Small intestine (tissue), 16 donors: Measurements from ENCODE around the gene ZNF579. TPM values are rescaled to one million over a fixed set of nuclear protein-coding genes. Genes with fewer than 3 reads are reported as not detected.

Source experiments
- DNase-seq, 2 donors: peaks; one replicate each; pipeline versions ENCODE4 v3.0.0 to v3.0.0-alpha.2; 2013
- FAIRE-seq: peaks from 2 replicates; lab custom pipeline; 2012; peaks lifted over from hg19 to GRCh38; lab: Jason Lieb, UNC
- H3K27ac ChIP-seq, 3 donors: one replicate each; pipeline ENCODE4 v1.5.1; 2013; ENCODE audit warnings: low read length in 2 of 3, mild to moderate bottlenecking in 2 of 3, control low read depth in 1 of 3, inconsistent platforms in 1 of 3, low read depth in 1 of 3, moderate library complexity in 1 of 3
- H3K27me3 ChIP-seq, 3 donors: one replicate each; pipeline ENCODE4 v1.6.1; 2013; ENCODE audit warnings: low read length in 3 of 3, inconsistent platforms in 1 of 3; ENCODE audit not compliant: control insufficient read depth in 3 of 3, insufficient read depth in 3 of 3
- H3K36me3 ChIP-seq, 3 donors: one replicate each; pipeline ENCODE4 v1.6.1; 2013; ENCODE audit warnings: low read length in 3 of 3, inconsistent platforms in 1 of 3, low read depth in 1 of 3, mild to moderate bottlenecking in 1 of 3, moderate library complexity in 1 of 3; ENCODE audit not compliant: control insufficient read depth in 3 of 3, insufficient read depth in 2 of 3
- H3K4me1 ChIP-seq, 3 donors: one replicate each; pipeline ENCODE4 v1.6.1; 2013; ENCODE audit warnings: low read length in 2 of 3, inconsistent platforms in 1 of 3, low read depth in 1 of 3, mild to moderate bottlenecking in 1 of 3, moderate library complexity in 1 of 3; ENCODE audit not compliant: control insufficient read depth in 3 of 3, insufficient read depth in 2 of 3
- H3K4me3 ChIP-seq, 3 donors: one replicate each; pipeline ENCODE4 v1.5.1; 2013; ENCODE audit warnings: low read length in 3 of 3, control low read depth in 1 of 3, inconsistent platforms in 1 of 3, low read depth in 1 of 3, mild to moderate bottlenecking in 1 of 3, moderate library complexity in 1 of 3
- H3K9me3 ChIP-seq, 2 donors: one replicate each; pipeline ENCODE4 v1.6.1; 2013; ENCODE audit warnings: low read depth in 1 of 2, low read length in 1 of 2; ENCODE audit not compliant: control insufficient read depth in 2 of 2, insufficient read depth in 1 of 2
- WGBS, 3 donors: extraction: QIAGEN DNeasy Blood & Tissue Kit; methylation state at CpG; one replicate each; pipeline ENCODE4 v1.1.7; 2013; 5-methylcytosine and 5-hydroxymethylcytosine counted together
- long read RNA-seq, 10 donors: transcript quantifications; one replicate each; lab custom pipeline, GENCODE V29; 2026
- polyA plus RNA-seq, 4 donors: library from polyadenylated mRNA; stranded (reverse) in 3 of 4; unstranded in 1 of 4; fragments of 200-250 nt in 3 of 4; fragments of 120-200 nt in 1 of 4; gene quantifications; one replicate each; pipeline versions ENCODE4 v1.2.1 to v1.2.3, GENCODE V29; 2013
- donor health status: healthy with polysubstance abuse.
- donor health status: control.
- donor health status: control.
- donor health status: Bipolar disorder and iron deficiency.
- donor health status: healthy.

ZNF579 gene
- polyA plus RNA-seq = 10 to 100 TPM in 1 of 4 donors, 1 to 10 TPM in 3; 2.2 to 12.7 (median 4.8) TPM
- long read RNA-seq, donor 1, transcript ZNF579-201 (2 exons, 2,899 nt) = major isoform, 11 of 11 reads
- long read RNA-seq, donor 1, partial matches to known transcripts = 0 of 11 reads
- long read RNA-seq, donor 1, other reads (novel, unspliced or antisense) = 0 of 11 reads
- long read RNA-seq, donor 2 = 0 reads
- long read RNA-seq, donor 3, partial matches to known transcripts = 0 of 2 reads
- long read RNA-seq, donor 3, other reads (novel, unspliced or antisense) = 0 of 2 reads
- long read RNA-seq, donor 4 = 0 reads
- long read RNA-seq, donor 5 = 0 reads
- long read RNA-seq, donor 6, partial matches to known transcripts = 0 of 2 reads
- long read RNA-seq, donor 6, other reads (novel, unspliced or antisense) = 0 of 2 reads
- long read RNA-seq, donor 7, transcript ZNF579-201 (2 exons, 2,899 nt) = major isoform, 5 of 5 reads
- long read RNA-seq, donor 7, partial matches to known transcripts = 0 of 5 reads
- long read RNA-seq, donor 7, other reads (novel, unspliced or antisense) = 0 of 5 reads
- long read RNA-seq, donor 8 = 0 reads
- long read RNA-seq, donor 9, partial matches to known transcripts = 0 of 2 reads
- long read RNA-seq, donor 9, other reads (novel, unspliced or antisense) = 0 of 2 reads
- long read RNA-seq, donor 10, partial matches to known transcripts = 8 of 10 reads
- long read RNA-seq, donor 10, other reads (novel, unspliced or antisense) = 0 of 10 reads

GRCh38 chr19:55580628-55581144 lies at the start of gene ZNF579:
TSS of gene ZNF579 (minus strand) at chr19:55580848. CDS start at chr19:55579639, 1,209 bp downstream.
- no peaks in the 10 kb centered on the region for H3K27me3 ChIP-seq
- DNase-seq (peak; percentile 73 to 94), FAIRE-seq (no peak)
- H3K9me3 ChIP-seq = no peaks in the 10 kb centered on the region
- peak within 1 kb of the TSS; percentile 67 to 88 (median 83) for H3K4me3 ChIP-seq
- H3K36me3 ChIP-seq = peaks cover 0 to 21% (median 10%) of the 10 kb centered on the region in 3 donors
- 0 to 2% (median 1%) methylated on average over 13 to 24 of the region's 24 CpGs for WGBS, 3 donors
- H3K4me1 ChIP-seq = peaks cover 0 to 3% (median 0%) of the 10 kb centered on the region in 3 donors
- peak within 1 kb of the TSS in 2 of 3 donors; percentile 85 to 87 for H3K27ac ChIP-seq

- Histone ChIP-seq H3K4me1 (peaks cover 4 to 13% (median 5%) of the 10 kb centered on the region in 3 donors), H3K4me3 (no peak overlapping the region), H3K9me3 (no peaks in the 10 kb centered on the region), H3K27me3 (no peaks in the 10 kb centered on the region), H3K36me3 (peaks cover 0 to 17% (median 0%) of the 10 kb centered on the region in 3 donors), H3K27ac (peak overlapping the region in 1 of 3 donors; percentile 61)
- DNase-seq (peak in 1 of 2 donors; percentile 75), FAIRE-seq (no peak)
- 9 to 49% (median 22%) methylated on average over 11 of the region's 11 CpGs for WGBS, 3 donors
Measured at GRCh38 chr19:55626350-55626749, 45.7 kb upstream of the ZNF579 start.

GRCh38 chr19:55625004-55625326 lies 44.3 kb upstream of the ZNF579 start:
- Histone ChIP-seq H3K9me3 (no peaks in the 10 kb centered on the region), H3K27ac (peak overlapping the region in 2 of 3 donors; percentile 67 to 91), H3K4me1 (peaks cover 4 to 13% (median 5%) of the 10 kb centered on the region in 3 donors), H3K4me3 (peak overlapping the region; percentile 17 to 67 (median 51)), H3K36me3 (peaks cover 0 to 28% (median 0%) of the 10 kb centered on the region in 3 donors), H3K27me3 (no peaks in the 10 kb centered on the region)
- 29 to 45% (median 36%) methylated on average over 11 of the region's 11 CpGs for WGBS, 3 donors
- DNase-seq (no peak), FAIRE-seq (no peak)

- FAIRE-seq (no peak), DNase-seq (peak; percentile 92 to 96)
- Histone ChIP-seq H3K4me1 (peaks cover 4 to 13% (median 5%) of the 10 kb centered on the region in 3 donors), H3K36me3 (peaks cover 0 to 30% (median 0%) of the 10 kb centered on the region in 3 donors), H3K27ac (peak within 1 kb of the TSS; percentile 86 to 98 (median 91)), H3K4me3 (peak within 1 kb of the TSS; percentile 51 to 67 (median 67)), H3K27me3 (no peaks in the 10 kb centered on the region), H3K9me3 (no peaks in the 10 kb centered on the region)
- 0 to 1% (median 0%) methylated on average over 50 to 56 of the region's 56 CpGs for WGBS, 3 donors
Measured at GRCh38 chr19:55624109-55625003, 43.7 kb upstream of the ZNF579 start, which contains the start of gene ZNF784. TSS of gene ZNF784 (minus strand) at chr19:55624566. CDS start at chr19:55624561, 5 bp downstream.

- Histone ChIP-seq H3K27ac (peak overlapping the region in 2 of 3 donors; percentile 29 to 39), H3K4me3 (peak overlapping the region in 1 of 3 donors; percentile 4)
- 64 to 70% (median 68%) methylated on average over 7 of the region's 7 CpGs for WGBS, 3 donors
Measured at GRCh38 chr19:55623561-55623960, 42.9 kb upstream of the ZNF579 start.

GRCh38 chr19:55623130-55623529 lies 42.5 kb upstream of the ZNF579 start:
- H3K27ac ChIP-seq = no peak overlapping the region
- FAIRE-seq (no peak), DNase-seq (no peak)

More at GRCh38 chr19:55623561-55623960, 42.9 kb upstream of the ZNF579 start:
- Histone ChIP-seq H3K4me1 (peaks cover 4 to 13% (median 5%) of the 10 kb centered on the region in 3 donors), H3K9me3 (no peaks in the 10 kb centered on the region), H3K27me3 (no peaks in the 10 kb centered on the region), H3K36me3 (peaks cover 0 to 30% (median 0%) of the 10 kb centered on the region in 3 donors)
- FAIRE-seq = no peak
- DNase-seq = no peak

GRCh38 chr19:55622242-55622969 lies 41.8 kb upstream of the ZNF579 start:
- Histone ChIP-seq H3K4me1 (peaks cover 4 to 13% (median 5%) of the 10 kb centered on the region in 3 donors), H3K27me3 (no peaks in the 10 kb centered on the region), H3K4me3 (no peak overlapping the region), H3K36me3 (peaks cover 0 to 38% (median 0%) of the 10 kb centered on the region in 3 donors), H3K9me3 (no peaks in the 10 kb centered on the region), H3K27ac (no peak overlapping the region)
- FAIRE-seq = no peak
- DNase-seq = no peak
- 93 to 95% (median 94%) methylated on average over 38 to 40 of the region's 40 CpGs for WGBS, 3 donors

More at GRCh38 chr19:55623130-55623529, 42.5 kb upstream of the ZNF579 start:
- WGBS, 3 donors = 95 to 96% (median 96%) methylated on average over 7 of the region's 7 CpGs
- Histone ChIP-seq H3K4me3 (no peak overlapping the region), H3K27me3 (no peaks in the 10 kb centered on the region), H3K36me3 (peaks cover 0 to 32% (median 0%) of the 10 kb centered on the region in 3 donors), H3K9me3 (no peaks in the 10 kb centered on the region), H3K4me1 (peaks cover 4 to 13% (median 5%) of the 10 kb centered on the region in 3 donors)
